Hepatocyte (in vitro differentiated cells): ENCODE measurements around the gene METRN. TPM values are rescaled to one million over a fixed set of nuclear protein-coding genes. Genes with fewer than 3 reads are reported as not detected.

Experiments used
- DNase-seq: peaks from one replicate; pipeline ENCODE4 v3.0.0-alpha.2; 2016; ENCODE audit warnings: low spot score
- H2AFZ ChIP-seq: fragments of 200-600 bp; sonication (generic); 2 replicates; pipeline ENCODE4 v1.6.0; 2016; ENCODE audit warnings: antibody characterized with exemption, mild to moderate bottlenecking
- H3K27ac ChIP-seq: fragments of 200-600 bp; sonication (generic); 2 replicates; pipeline ENCODE4 v1.5.1; 2016; ENCODE audit warnings: mild to moderate bottlenecking
- H3K27me3 ChIP-seq: fragments of 200-600 bp; sonication (generic); 2 replicates; pipeline ENCODE4 v1.6.1; 2016
- H3K36me3 ChIP-seq: fragments of 200-600 bp; sonication (generic); replicated peaks from 2 replicates; pipeline ENCODE4 v1.5.1; 2016; ENCODE audit warnings: low read depth; ENCODE audit not compliant: insufficient read depth
- H3K4me1 ChIP-seq: fragments of 200-600 bp; sonication (generic); 2 replicates; pipeline ENCODE4 v1.5.1; 2016; ENCODE audit warnings: mild to moderate bottlenecking, moderate library complexity; ENCODE audit not compliant: insufficient read depth
- H3K4me2 ChIP-seq: fragments of 200-600 bp; sonication (generic); 2 replicates; pipeline ENCODE4 v1.6.0; 2016
- H3K4me3 ChIP-seq: fragments of 200-600 bp; sonication (generic); 2 replicates; pipeline ENCODE4 v1.5.1; 2016; ENCODE audit warnings: mild to moderate bottlenecking
- H3K79me2 ChIP-seq: fragments of 200-600 bp; sonication (generic); 2 replicates; pipeline ENCODE4 v1.6.0; 2017; ENCODE audit warnings: mild to moderate bottlenecking
- H3K9me2 ChIP-seq: fragments of 200-600 bp; sonication (generic); replicated peaks from 2 replicates; pipeline ENCODE4 v1.6.0; 2017; ENCODE audit warnings: mild to moderate bottlenecking; ENCODE audit not compliant: insufficient read depth
- H3K9me3 ChIP-seq: fragments of 200-600 bp; sonication (generic); 2 replicates; pipeline ENCODE4 v1.5.1; 2016; ENCODE audit warnings: low read depth, mild to moderate bottlenecking
- H4K20me1 ChIP-seq: fragments of 200-600 bp; sonication (generic); 2 replicates; pipeline ENCODE4 v1.6.0; 2016; ENCODE audit warnings: mild to moderate bottlenecking; ENCODE audit not compliant: insufficient read depth, poor library complexity, severe bottlenecking
- CTCF ChIP-seq: fragments of 200-600 bp; sonication (generic); IDR thresholded peaks from 2 replicates; pipeline ENCODE4 v1.5.1; 2016; ENCODE audit warnings: antibody characterized with exemption, mild to moderate bottlenecking; ENCODE audit not compliant: poor library complexity
- EZH2 ChIP-seq: fragments of 200-600 bp; sonication (generic); IDR thresholded peaks from 2 replicates; pipeline ENCODE4 v1.6.1; 2016; ENCODE audit warnings: antibody characterized with exemption, mild to moderate bottlenecking, borderline replicate concordance
- EZH2phosphoT487 ChIP-seq: fragments of 200-600 bp; sonication (generic); IDR thresholded peaks from one replicate; pipeline ENCODE4 v1.6.1; 2018; ENCODE audit warnings: antibody characterized with exemption, mild to moderate bottlenecking, low read depth, moderate library complexity; ENCODE audit not compliant: unreplicated experiment, severe bottlenecking
- WGBS: methylation state at CpG from one replicate; pipeline ENCODE4 v1.1.6; 2016; ENCODE audit warnings: low lambda C conversion rate; ENCODE audit errors: missing lambda C conversion rate; 5-methylcytosine and 5-hydroxymethylcytosine counted together
- polyA plus RNA-seq: library from polyadenylated mRNA; unstranded; fragments of >200 nt; fragmentation: Nextera tagmentation; extraction: Ambion mirVana; gene quantifications from 2 replicates; pipeline ENCODE4 v1.2.1, GENCODE V29; 2016
- total RNA-seq: library from RNA; depleted of rRNA; stranded (reverse); fragments of >200 nt; gene quantifications from 2 replicates; pipeline ENCODE4 v1.2.3, GENCODE V29; 2014

Gene METRN
- total and polyA plus RNA-seq, 2 experiments from 2014 or later, result 22.7 to 68.1 TPM

GRCh38 chr16:702341-702740 lies 12.6 kb upstream of the METRN start:
- Histone ChIP-seq H3K27me3 (peaks cover 84% of the 10 kb centered on the region), H3K27ac (no peak overlapping the region), H3K36me3 (no peaks in the 10 kb centered on the region), H3K4me1 (no peaks in the 10 kb centered on the region), H3K9me2 (no peaks in the 10 kb centered on the region), H3K4me3 (no peak overlapping the region), H4K20me1 (no peaks in the 10 kb centered on the region), H3K79me2 (no peaks in the 10 kb centered on the region), H2AFZ (no peak overlapping the region), H3K4me2 (no peak overlapping the region), H3K9me3 (no peaks in the 10 kb centered on the region)
- DNase-seq, result no peak
- WGBS, result 87% methylated on average over 19 of the region's 19 CpGs
- TF ChIP-seq EZH2phosphoT487 (no peak), EZH2 (no peak), CTCF (no peak)

- H3K79me2 ChIP-seq, result no peaks in the 10 kb centered on the region
- no peaks in the 10 kb centered on the region for H3K9me2 ChIP-seq
- no peak overlapping the region for H3K4me3 ChIP-seq
- no peaks in the 10 kb centered on the region for H3K4me1 ChIP-seq
- no peak overlapping the region for H2AFZ ChIP-seq
- no peaks in the 10 kb centered on the region for H3K9me3 ChIP-seq
- H4K20me1 ChIP-seq, result no peaks in the 10 kb centered on the region
- H3K4me2 ChIP-seq, result no peak overlapping the region
- TF ChIP-seq CTCF (no peak), EZH2phosphoT487 (no peak), EZH2 (no peak)
- no peaks in the 10 kb centered on the region for H3K36me3 ChIP-seq
- H3K27me3 ChIP-seq, result peaks cover 90% of the 10 kb centered on the region
- DNase-seq, result no peak
- no peak overlapping the region for H3K27ac ChIP-seq
- WGBS, result 85% methylated on average over 12 of the region's 12 CpGs
Measured at GRCh38 chr16:703406-703805, 11.5 kb upstream of the METRN start.

GRCh38 chr16:704047-704446 lies 10.9 kb upstream of the METRN start:
- DNase-seq, result no peak
- H3K36me3 ChIP-seq, result no peaks in the 10 kb centered on the region
- no peaks in the 10 kb centered on the region for H3K9me3 ChIP-seq
- no peak for TF ChIP-seq EZH2
- no peak for TF ChIP-seq EZH2phosphoT487
- no peak for TF ChIP-seq CTCF
- no peaks in the 10 kb centered on the region for H4K20me1 ChIP-seq
- H3K9me2 ChIP-seq, result no peaks in the 10 kb centered on the region
- no peaks in the 10 kb centered on the region for H3K79me2 ChIP-seq
- no peak overlapping the region for H3K4me2 ChIP-seq
- no peak overlapping the region for H3K4me3 ChIP-seq
- no peak overlapping the region for H2AFZ ChIP-seq
- WGBS, result 77% methylated on average over 7 of the region's 7 CpGs
- peaks cover 87% of the 10 kb centered on the region for H3K27me3 ChIP-seq
- H3K4me1 ChIP-seq, result no peaks in the 10 kb centered on the region
- no peak overlapping the region for H3K27ac ChIP-seq
